HEK293 (cell line): ENCODE results near the gene MSI1.

Experiments used
- HIC1 ChIP-seq: fragments of 450-650 bp; formaldehyde crosslinking; IDR thresholded peaks from 2 replicates; pipeline ENCODE4 v1.5.1; 2016; ENCODE audit warnings: missing biosample characterization, missing genetic modification characterization
- ZNF184 ChIP-seq: fragments of 450-650 bp; IDR thresholded peaks from 2 replicates; pipeline ENCODE4 v1.5.1; 2018; ENCODE audit warnings: missing biosample characterization, mild to moderate bottlenecking, missing genetic modification characterization
- ZNF555 ChIP-seq: fragments of 450-650 bp; formaldehyde crosslinking; conservative IDR thresholded peaks from 2 replicates; pipeline ENCODE4 v1.5.1; 2017; ENCODE audit warnings: missing biosample characterization, mild to moderate bottlenecking, missing genetic modification characterization, inconsistent platforms
- ZSCAN30 ChIP-seq: fragments of 450-650 bp; IDR thresholded peaks from 2 replicates; pipeline ENCODE4 v1.5.1; 2018; ENCODE audit warnings: missing biosample characterization, mild to moderate bottlenecking, missing genetic modification characterization, moderate library complexity
- TF ChIP-seq, protein P1 (sequence below): fragments of 450-650 bp; formaldehyde crosslinking; IDR thresholded peaks from 2 replicates; pipeline ENCODE4 v1.5.1; 2016; ENCODE audit warnings: missing biosample characterization, missing genetic modification characterization

DNA sequence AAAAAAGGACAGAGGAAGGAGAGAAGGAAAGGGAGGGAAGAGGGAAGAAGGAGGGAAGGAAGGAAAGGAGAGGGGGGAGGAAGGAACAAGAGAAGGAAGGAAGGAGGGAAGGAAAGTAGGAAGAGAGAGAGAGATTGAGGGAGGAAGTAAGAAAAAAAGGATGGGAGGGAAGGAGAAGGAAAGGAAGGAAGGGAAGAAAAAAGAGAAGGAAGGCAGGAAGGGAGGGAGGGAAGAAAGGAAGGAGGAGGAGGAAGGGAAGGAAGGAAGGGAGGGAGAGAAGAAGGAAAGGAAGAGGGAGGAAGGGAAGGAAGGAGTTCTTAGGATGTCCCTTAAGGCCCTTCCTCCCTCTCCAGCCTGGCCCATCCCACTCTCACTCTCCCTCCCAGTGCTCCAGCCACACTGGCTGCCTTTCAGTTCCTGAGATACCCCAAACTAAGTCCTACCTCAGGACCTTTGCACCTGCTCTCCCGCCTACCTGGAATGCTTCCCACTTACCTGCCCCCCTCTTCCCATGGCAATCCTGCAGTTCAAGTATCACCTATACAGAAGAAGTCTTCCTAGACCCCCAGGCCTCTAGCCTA lies 21.7 kb upstream of the MSI1 start:
- TF ChIP-seq ZNF555 (tag by site-specific recombination): no peak
- no peak for TF ChIP-seq HIC1
- no peak for TF ChIP-seq ZNF184 (tag by site-specific recombination)
- no peak for TF ChIP-seq ZSCAN30 (tag by site-specific recombination)
- TF ChIP-seq, protein P1, sequence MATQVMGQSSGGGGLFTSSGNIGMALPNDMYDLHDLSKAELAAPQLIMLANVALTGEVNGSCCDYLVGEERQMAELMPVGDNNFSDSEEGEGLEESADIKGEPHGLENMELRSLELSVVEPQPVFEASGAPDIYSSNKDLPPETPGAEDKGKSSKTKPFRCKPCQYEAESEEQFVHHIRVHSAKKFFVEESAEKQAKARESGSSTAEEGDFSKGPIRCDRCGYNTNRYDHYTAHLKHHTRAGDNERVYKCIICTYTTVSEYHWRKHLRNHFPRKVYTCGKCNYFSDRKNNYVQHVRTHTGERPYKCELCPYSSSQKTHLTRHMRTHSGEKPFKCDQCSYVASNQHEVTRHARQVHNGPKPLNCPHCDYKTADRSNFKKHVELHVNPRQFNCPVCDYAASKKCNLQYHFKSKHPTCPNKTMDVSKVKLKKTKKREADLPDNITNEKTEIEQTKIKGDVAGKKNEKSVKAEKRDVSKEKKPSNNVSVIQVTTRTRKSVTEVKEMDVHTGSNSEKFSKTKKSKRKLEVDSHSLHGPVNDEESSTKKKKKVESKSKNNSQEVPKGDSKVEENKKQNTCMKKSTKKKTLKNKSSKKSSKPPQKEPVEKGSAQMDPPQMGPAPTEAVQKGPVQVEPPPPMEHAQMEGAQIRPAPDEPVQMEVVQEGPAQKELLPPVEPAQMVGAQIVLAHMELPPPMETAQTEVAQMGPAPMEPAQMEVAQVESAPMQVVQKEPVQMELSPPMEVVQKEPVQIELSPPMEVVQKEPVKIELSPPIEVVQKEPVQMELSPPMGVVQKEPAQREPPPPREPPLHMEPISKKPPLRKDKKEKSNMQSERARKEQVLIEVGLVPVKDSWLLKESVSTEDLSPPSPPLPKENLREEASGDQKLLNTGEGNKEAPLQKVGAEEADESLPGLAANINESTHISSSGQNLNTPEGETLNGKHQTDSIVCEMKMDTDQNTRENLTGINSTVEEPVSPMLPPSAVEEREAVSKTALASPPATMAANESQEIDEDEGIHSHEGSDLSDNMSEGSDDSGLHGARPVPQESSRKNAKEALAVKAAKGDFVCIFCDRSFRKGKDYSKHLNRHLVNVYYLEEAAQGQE (tag by site-specific recombination): no peak
